ENCODE data around the gene HECTD4. TPM values are rescaled to one million over a fixed set of nuclear protein-coding genes. Genes with fewer than 3 reads are reported as not detected.
A peak's percentile ranks its signal among the peaks of the same experiment; 100 is the strongest.

Gene HECTD4
- total and polyA plus RNA-seq, 2 experiments from 2014 or later, result 25.7 to 36.9 TPM

GRCh38 chr12:112331886-112332285 lies 50.3 kb downstream of the HECTD4 start:
- peak overlapping the region; percentile 7; the same call in 1 of the 2 replicates for H3K27ac ChIP-seq (ENCODE audit: low read depth)
- Mint-ChIP-seq H3K4me1 (no peaks in the 10 kb centered on the region), H3K36me3 (ENCODE audit: low read depth) (no peaks in the 10 kb centered on the region), H3K27ac (no peak overlapping the region), H3K4me3 (no peak overlapping the region), H3K9me3 (no peaks in the 10 kb centered on the region), H3K27me3 (ENCODE audit: insufficient read depth, low read depth, poor library complexity) (no peaks in the 10 kb centered on the region)
- H2AFZ ChIP-seq, result no peak overlapping the region
- no peak overlapping the region for H3K4me2 ChIP-seq
- no peak overlapping the region for H3K4me3 ChIP-seq
- no peaks in the 10 kb centered on the region for H3K36me3 ChIP-seq (ENCODE audit: insufficient read depth)
- H3K27me3 ChIP-seq (ENCODE audit: insufficient read depth), result no peaks in the 10 kb centered on the region
- ATAC-seq (no peak), DNase-seq (ENCODE audit: low spot score) (no peak)
- peaks cover 38% of the 10 kb centered on the region for H3K79me2 ChIP-seq (replicated peaks; ENCODE audit: insufficient read depth)
- no peaks in the 10 kb centered on the region; the same call in 1 of the 2 replicates for H4K20me1 ChIP-seq (replicated peaks; ENCODE audit: insufficient read depth)
- TF ChIP-seq ZNF114 (CRISPR knock-in tag; IDR thresholded peaks at IDR 0.05) (no peak), CTCF (conservative IDR thresholded peaks at IDR 0.05; ENCODE audit: low read depth in 2 of 2) (no peak), EZH2phosphoT487 (IDR thresholded peaks at IDR 0.05; ENCODE audit: unreplicated experiment) (no peak), STAT1 (IDR thresholded peaks at IDR 0.05; ENCODE audit: unreplicated experiment) (no peak), JUNB (IDR thresholded peaks at IDR 0.05; ENCODE audit: unreplicated experiment) (no peak), NANOG (IDR thresholded peaks at IDR 0.05; ENCODE audit: borderline replicate concordance) (no peak), CREB1 (CRISPR knock-in tag; IDR thresholded peaks at IDR 0.05; ENCODE audit: low read depth) (no peak), EZH2 (IDR thresholded peaks at IDR 0.05; ENCODE audit: low read depth, unreplicated experiment) (no peak), ZNF462 (CRISPR knock-in tag; IDR thresholded peaks at IDR 0.05) (no peak)
- TF ChIP-seq, protein P1, sequence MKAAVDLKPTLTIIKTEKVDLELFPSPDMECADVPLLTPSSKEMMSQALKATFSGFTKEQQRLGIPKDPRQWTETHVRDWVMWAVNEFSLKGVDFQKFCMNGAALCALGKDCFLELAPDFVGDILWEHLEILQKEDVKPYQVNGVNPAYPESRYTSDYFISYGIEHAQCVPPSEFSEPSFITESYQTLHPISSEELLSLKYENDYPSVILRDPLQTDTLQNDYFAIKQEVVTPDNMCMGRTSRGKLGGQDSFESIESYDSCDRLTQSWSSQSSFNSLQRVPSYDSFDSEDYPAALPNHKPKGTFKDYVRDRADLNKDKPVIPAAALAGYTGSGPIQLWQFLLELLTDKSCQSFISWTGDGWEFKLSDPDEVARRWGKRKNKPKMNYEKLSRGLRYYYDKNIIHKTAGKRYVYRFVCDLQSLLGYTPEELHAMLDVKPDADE (IDR thresholded peaks at IDR 0.05), result no peak
- TF ChIP-seq, protein P2, sequence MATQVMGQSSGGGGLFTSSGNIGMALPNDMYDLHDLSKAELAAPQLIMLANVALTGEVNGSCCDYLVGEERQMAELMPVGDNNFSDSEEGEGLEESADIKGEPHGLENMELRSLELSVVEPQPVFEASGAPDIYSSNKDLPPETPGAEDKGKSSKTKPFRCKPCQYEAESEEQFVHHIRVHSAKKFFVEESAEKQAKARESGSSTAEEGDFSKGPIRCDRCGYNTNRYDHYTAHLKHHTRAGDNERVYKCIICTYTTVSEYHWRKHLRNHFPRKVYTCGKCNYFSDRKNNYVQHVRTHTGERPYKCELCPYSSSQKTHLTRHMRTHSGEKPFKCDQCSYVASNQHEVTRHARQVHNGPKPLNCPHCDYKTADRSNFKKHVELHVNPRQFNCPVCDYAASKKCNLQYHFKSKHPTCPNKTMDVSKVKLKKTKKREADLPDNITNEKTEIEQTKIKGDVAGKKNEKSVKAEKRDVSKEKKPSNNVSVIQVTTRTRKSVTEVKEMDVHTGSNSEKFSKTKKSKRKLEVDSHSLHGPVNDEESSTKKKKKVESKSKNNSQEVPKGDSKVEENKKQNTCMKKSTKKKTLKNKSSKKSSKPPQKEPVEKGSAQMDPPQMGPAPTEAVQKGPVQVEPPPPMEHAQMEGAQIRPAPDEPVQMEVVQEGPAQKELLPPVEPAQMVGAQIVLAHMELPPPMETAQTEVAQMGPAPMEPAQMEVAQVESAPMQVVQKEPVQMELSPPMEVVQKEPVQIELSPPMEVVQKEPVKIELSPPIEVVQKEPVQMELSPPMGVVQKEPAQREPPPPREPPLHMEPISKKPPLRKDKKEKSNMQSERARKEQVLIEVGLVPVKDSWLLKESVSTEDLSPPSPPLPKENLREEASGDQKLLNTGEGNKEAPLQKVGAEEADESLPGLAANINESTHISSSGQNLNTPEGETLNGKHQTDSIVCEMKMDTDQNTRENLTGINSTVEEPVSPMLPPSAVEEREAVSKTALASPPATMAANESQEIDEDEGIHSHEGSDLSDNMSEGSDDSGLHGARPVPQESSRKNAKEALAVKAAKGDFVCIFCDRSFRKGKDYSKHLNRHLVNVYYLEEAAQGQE (IDR thresholded peaks at IDR 0.05; ENCODE audit: unreplicated experiment), result no peak
- no peaks in the 10 kb centered on the region for H3F3A ChIP-seq (replicated peaks; ENCODE audit: low read depth)
- H3K9me2 ChIP-seq (ENCODE audit: insufficient read depth), result no peaks in the 10 kb centered on the region
- H3K4me1 ChIP-seq (ENCODE audit: insufficient read depth), result no peaks in the 10 kb centered on the region

All from GM23338 (cell line).